Neural cell (in vitro differentiated cells): Measurements from ENCODE around the gene ZNF653.
"Not testable (repeated sequence)": the region's sequence is repeated elsewhere in the genome, so short reads cannot be mapped to it uniquely, and the experiment has no call there.

Experiments used
- CTCF ChIP-seq: fragments of 450-650 bp; IDR thresholded peaks from 2 replicates; pipeline ENCODE4 v1.5.1; 2014; ENCODE audit warnings: antibody characterized with exemption, mild to moderate bottlenecking, moderate library complexity; ENCODE audit not compliant: poor library complexity, severe bottlenecking
- EP300 ChIP-seq: fragments of 450-650 bp; conservative IDR thresholded peaks from 2 replicates; pipeline ENCODE4 v1.6.1; 2014; ENCODE audit warnings: antibody characterized with exemption, mild to moderate bottlenecking, moderate library complexity; ENCODE audit not compliant: poor library complexity, severe bottlenecking
- EZH2 ChIP-seq: fragments of 200-600, 300-800 bp; shearing (Covaris generic), sonication (generic); IDR thresholded peaks from 2 replicates; pipeline ENCODE4 v1.6.1; 2014; ENCODE audit warnings: antibody characterized with exemption, low read length, borderline replicate concordance, mild to moderate bottlenecking; ENCODE audit not compliant: insufficient read depth, poor library complexity, severe bottlenecking
- POLR2AphosphoS5 ChIP-seq: IDR thresholded peaks from 2 replicates; pipeline ENCODE4 v1.6.1; 2012
- RAD21 ChIP-seq: fragments of 450-650 bp; conservative IDR thresholded peaks from 2 replicates; pipeline ENCODE4 v1.6.1; 2014; ENCODE audit warnings: antibody characterized with exemption, mild to moderate bottlenecking, moderate library complexity
- SMC3 ChIP-seq: fragments of 450-650 bp; conservative IDR thresholded peaks from 2 replicates; pipeline ENCODE4 v1.6.1; 2014; ENCODE audit warnings: antibody characterized with exemption, mild to moderate bottlenecking, moderate library complexity; ENCODE audit not compliant: poor library complexity
- TAF1 ChIP-seq: IDR thresholded peaks from 2 replicates; pipeline ENCODE4 v1.6.1; 2012; ENCODE audit warnings: low read depth

GRCh38 chr19:11475343-11475742 is 30.3 kb downstream of the ZNF653 start:
- not testable (repeated sequence) for TF ChIP-seq SMC3, CTCF, EZH2, RAD21, EP300, POLR2AphosphoS5, TAF1
